ENCODE results near the gene CCDC69.

The CCDC69 gene

GRCh38 chr5:151164687-151165392, 59.1 kb downstream of the CCDC69 start:
- peak; percentile 66 for DNase-seq (ENCODE audit: low read depth)

- no peak for DNase-seq (ENCODE audit: low read depth)
Measured at GRCh38 chr5:151162776-151163175, 61.1 kb downstream of the CCDC69 start.

- no peak for DNase-seq (ENCODE audit: low read depth)
Measured at GRCh38 chr5:151159649-151160373, 64.1 kb downstream of the CCDC69 start.

GRCh38 chr5:151158287-151158661, 65.6 kb downstream of the CCDC69 start:
- no peak for DNase-seq (ENCODE audit: low read depth)

- peak; percentile 61 for DNase-seq (ENCODE audit: low read depth)
Measured at GRCh38 chr5:151157426-151158286, 66.2 kb downstream of the CCDC69 start, which contains the start of gene ANXA6. TSS of gene ANXA6 (minus strand) at chr5:151157779. CDS start at chr5:151147901, 9,878 bp downstream.

GRCh38 chr5:151156507-151157420, 67.1 kb downstream of the CCDC69 start:
- DNase-seq (ENCODE audit: low read depth): no peak

- DNase-seq (ENCODE audit: low read depth): no peak
Measured at GRCh38 chr5:151155775-151156506, 68.0 kb downstream of the CCDC69 start.

GRCh38 chr5:151154931-151155774, 68.7 kb downstream of the CCDC69 start:
- no peak for DNase-seq (ENCODE audit: low read depth)

- no peak for DNase-seq (ENCODE audit: low read depth)
Measured at GRCh38 chr5:151153766-151154272, 70.1 kb downstream of the CCDC69 start.

- no peak for DNase-seq (ENCODE audit: low read depth)
Measured at GRCh38 chr5:151153300-151153699, 70.6 kb downstream of the CCDC69 start.

- DNase-seq (ENCODE audit: low read depth): no peak
Measured at GRCh38 chr5:151151793-151152192, 72.1 kb downstream of the CCDC69 start.

- no peak for DNase-seq (ENCODE audit: low read depth)
Measured at GRCh38 chr5:151151263-151151660, 72.6 kb downstream of the CCDC69 start.

GRCh38 chr5:151150471-151151262, 73.2 kb downstream of the CCDC69 start:
- DNase-seq (ENCODE audit: low read depth): no peak

GRCh38 chr5:151148583-151148982, 75.3 kb downstream of the CCDC69 start:
- no peak for DNase-seq (ENCODE audit: low read depth)

GRCh38 chr5:151147033-151147432, 76.9 kb downstream of the CCDC69 start:
- DNase-seq (ENCODE audit: low read depth): no peak

- no peak for DNase-seq (ENCODE audit: low read depth)
Measured at GRCh38 chr5:151146061-151146460, 77.8 kb downstream of the CCDC69 start.

GRCh38 chr5:151144922-151145321, 79.0 kb downstream of the CCDC69 start:
- no peak for DNase-seq (ENCODE audit: low read depth)

- no peak for DNase-seq (ENCODE audit: low read depth)
Measured at GRCh38 chr5:151144275-151144674, 79.6 kb downstream of the CCDC69 start.

- DNase-seq (ENCODE audit: low read depth): no peak
Measured at GRCh38 chr5:151143645-151144044, 80.2 kb downstream of the CCDC69 start.
